Measurements from ENCODE around the gene MLEC. TPM values are rescaled to one million over a fixed set of nuclear protein-coding genes. Genes with fewer than 3 reads are reported as not detected.

MLEC gene
- total and polyA plus RNA-seq, 9 of the 15 experiments (the other 6 are each of a cell fraction or from before 2014, with no cell fraction given): 18.5 to 108 (median 57.8) TPM

DNA sequence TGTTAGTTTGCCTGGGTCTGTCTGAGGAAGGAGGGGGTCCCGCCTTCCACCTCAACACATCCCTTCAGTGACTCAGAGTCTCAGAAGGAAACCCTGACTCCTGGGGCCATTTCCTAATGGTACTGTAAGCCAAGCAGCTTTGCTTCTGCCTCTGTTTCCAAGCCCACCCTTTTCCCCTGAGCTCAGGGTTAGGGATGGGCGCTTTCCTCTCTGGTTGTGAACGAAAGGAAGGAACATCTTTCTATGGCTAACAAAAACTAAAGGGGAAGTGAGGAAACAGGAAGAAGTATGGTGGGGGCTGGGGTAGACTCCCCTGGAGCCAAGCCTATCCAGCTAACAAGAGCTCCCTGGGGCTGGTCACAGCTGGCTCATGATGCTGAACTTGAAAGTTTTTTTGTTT, 11.7 kb downstream of the MLEC start:
- no peak overlapping the region for H3K27ac ChIP-seq (ENCODE audit: extremely low read depth, low read depth, low read length)
- no peak overlapping the region for H3K4me3 ChIP-seq
- no peaks in the 10 kb centered on the region for H3K79me2 ChIP-seq (ENCODE audit: control insufficient read depth, insufficient read depth, low read length)
- POLR2A ChIA-PET: interaction anchor here (0.6 to 3.5 kb wide), 6 partner anchors 9 to 169 kb away, joined by 3 to 24 read pairs (median 4); partner anchors contain the start of gene UNC119B
- H3K4me2 ChIP-seq (ENCODE audit: insufficient read depth, low read length): no peak overlapping the region
- H4K20me1 ChIP-seq (replicated peaks; ENCODE audit: control insufficient read depth, insufficient read depth, low read length): no peaks in the 10 kb centered on the region
- no peaks in the 10 kb centered on the region for H3K9me3 ChIP-seq (replicated peaks; ENCODE audit: control insufficient read depth, insufficient read depth, low read depth, low read length)
- H3K36me3 ChIP-seq (ENCODE audit: control insufficient read depth, insufficient read depth, low read length): peaks cover 99% of the 10 kb centered on the region
- CTCF ChIA-PET (ENCODE audit: low intra/inter-chr PET ratio): interaction anchor here (1.1 kb wide), 1 partner anchor 52 kb away, joined by 4 read pairs; no protein-coding TSS in a partner anchor
- H3K9ac ChIP-seq (ENCODE audit: insufficient read depth in 1 of 2, low read depth in 2 of 2, low read length in 2 of 2): no peak overlapping the region
- 90% methylated on average over 3 of the region's 3 CpGs for WGBS (ENCODE audit: insufficient coverage, low coverage, missing lambda C conversion rate)
- H3K27me3 ChIP-seq (ENCODE audit: control insufficient read depth in 2 of 2, insufficient read depth in 2 of 2, low read length in 2 of 2): no peaks in the 10 kb centered on the region
- H3K4me1 ChIP-seq (replicated peaks in 1 of 2; ENCODE audit: control insufficient read depth in 2 of 2, insufficient read depth in 2 of 2, low read length in 2 of 2): no peaks in the 10 kb centered on the region
- no peak overlapping the region for H2AFZ ChIP-seq (ENCODE audit: low read depth, low read length)
- no peak for DNase-seq (ENCODE audit: extremely low read depth in 1 of 4, low spot score in 3 of 4)
- FAIRE-seq: no peak
- TF ChIP-seq POLR3G (IDR thresholded peaks at IDR 0.05; ENCODE audit: extremely low read depth, insufficient read length, insufficient replicate concordance) (no peak), NFRKB (IDR thresholded peaks at IDR 0.05; ENCODE audit: low read depth) (no peak), CREM (IDR thresholded peaks at IDR 0.05; ENCODE audit: low read depth) (no peak), SPI1 (IDR thresholded peaks at IDR 0.05; ENCODE audit: borderline replicate concordance, low read depth, low read length) (peak; percentile 38; the same call in 1 of the 2 replicates)
- BruUV-seq (replicated peaks): no TSS peak
- intact Hi-C loops (cut with micrococcal nuclease): no loop called here
- H3K9me1 ChIP-seq (ENCODE audit: control insufficient read depth, insufficient read depth, low read length): no peaks in the 10 kb centered on the region
- in situ Hi-C loops (cut with MboI): no loop called here
- ATAC-seq: no peak

- H3K9ac ChIP-seq (ENCODE audit: insufficient read depth in 1 of 2, low read depth in 2 of 2, low read length in 2 of 2): no peak overlapping the region
- H3K27me3 ChIP-seq (ENCODE audit: control insufficient read depth in 2 of 2, insufficient read depth in 2 of 2, low read length in 2 of 2): no peaks in the 10 kb centered on the region
- no peak overlapping the region for H3K4me2 ChIP-seq (ENCODE audit: insufficient read depth, low read length)
- BruUV-seq (replicated peaks): no TSS peak
- H3K9me1 ChIP-seq (ENCODE audit: control insufficient read depth, insufficient read depth, low read length): no peaks in the 10 kb centered on the region
- DNase-seq (ENCODE audit: extremely low read depth in 1 of 4, low spot score in 3 of 4): no peak
- no peak for FAIRE-seq
- TF ChIP-seq, protein P1, sequence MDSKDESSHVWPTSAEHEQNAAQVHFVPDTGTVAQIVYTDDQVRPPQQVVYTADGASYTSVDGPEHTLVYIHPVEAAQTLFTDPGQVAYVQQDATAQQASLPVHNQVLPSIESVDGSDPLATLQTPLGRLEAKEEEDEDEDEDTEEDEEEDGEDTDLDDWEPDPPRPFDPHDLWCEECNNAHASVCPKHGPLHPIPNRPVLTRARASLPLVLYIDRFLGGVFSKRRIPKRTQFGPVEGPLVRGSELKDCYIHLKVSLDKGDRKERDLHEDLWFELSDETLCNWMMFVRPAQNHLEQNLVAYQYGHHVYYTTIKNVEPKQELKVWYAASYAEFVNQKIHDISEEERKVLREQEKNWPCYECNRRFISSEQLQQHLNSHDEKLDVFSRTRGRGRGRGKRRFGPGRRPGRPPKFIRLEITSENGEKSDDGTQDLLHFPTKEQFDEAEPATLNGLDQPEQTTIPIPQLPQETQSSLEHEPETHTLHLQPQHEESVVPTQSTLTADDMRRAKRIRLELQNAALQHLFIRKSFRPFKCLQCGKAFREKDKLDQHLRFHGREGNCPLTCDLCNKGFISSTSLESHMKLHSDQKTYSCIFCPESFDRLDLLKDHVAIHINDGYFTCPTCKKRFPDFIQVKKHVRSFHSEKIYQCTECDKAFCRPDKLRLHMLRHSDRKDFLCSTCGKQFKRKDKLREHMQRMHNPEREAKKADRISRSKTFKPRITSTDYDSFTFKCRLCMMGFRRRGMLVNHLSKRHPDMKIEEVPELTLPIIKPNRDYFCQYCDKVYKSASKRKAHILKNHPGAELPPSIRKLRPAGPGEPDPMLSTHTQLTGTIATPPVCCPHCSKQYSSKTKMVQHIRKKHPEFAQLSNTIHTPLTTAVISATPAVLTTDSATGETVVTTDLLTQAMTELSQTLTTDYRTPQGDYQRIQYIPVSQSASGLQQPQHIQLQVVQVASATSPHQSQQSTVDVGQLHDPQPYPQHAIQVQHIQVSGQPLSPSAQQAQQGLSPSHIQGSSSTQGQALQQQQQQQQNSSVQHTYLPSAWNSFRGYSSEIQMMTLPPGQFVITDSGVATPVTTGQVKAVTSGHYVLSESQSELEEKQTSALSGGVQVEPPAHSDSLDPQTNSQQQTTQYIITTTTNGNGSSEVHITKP (IDR thresholded peaks at IDR 0.05; ENCODE audit: partially characterized antibody): no peak
- TF ChIP-seq JUNB (CRISPR knock-in tag; conservative IDR thresholded peaks at IDR 0.05) (no peak), ZNF408 (CRISPR knock-in tag; IDR thresholded peaks at IDR 0.05; ENCODE audit: low read depth) (no peak), TGIF2 (CRISPR knock-in tag; IDR thresholded peaks at IDR 0.05) (no peak), MYC (IDR thresholded peaks at IDR 0.05; ENCODE audit: low read depth, low read length) (no peak), MYC (CRISPR knock-in tag; IDR thresholded peaks at IDR 0.05; ENCODE audit: borderline replicate concordance, low read depth) (no peak), ZNF57 (CRISPR knock-in tag; IDR thresholded peaks at IDR 0.05) (no peak)
- TF ChIP-seq, protein P2, sequence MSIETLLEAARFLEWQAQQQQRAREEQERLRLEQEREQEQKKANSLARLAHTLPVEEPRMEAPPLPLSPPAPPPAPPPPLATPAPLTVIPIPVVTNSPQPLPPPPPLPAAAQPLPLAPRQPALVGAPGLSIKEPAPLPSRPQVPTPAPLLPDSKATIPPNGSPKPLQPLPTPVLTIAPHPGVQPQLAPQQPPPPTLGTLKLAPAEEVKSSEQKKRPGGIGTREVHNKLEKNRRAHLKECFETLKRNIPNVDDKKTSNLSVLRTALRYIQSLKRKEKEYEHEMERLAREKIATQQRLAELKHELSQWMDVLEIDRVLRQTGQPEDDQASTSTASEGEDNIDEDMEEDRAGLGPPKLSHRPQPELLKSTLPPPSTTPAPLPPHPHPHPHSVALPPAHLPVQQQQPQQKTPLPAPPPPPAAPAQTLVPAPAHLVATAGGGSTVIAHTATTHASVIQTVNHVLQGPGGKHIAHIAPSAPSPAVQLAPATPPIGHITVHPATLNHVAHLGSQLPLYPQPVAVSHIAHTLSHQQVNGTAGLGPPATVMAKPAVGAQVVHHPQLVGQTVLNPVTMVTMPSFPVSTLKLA (conservative IDR thresholded peaks at IDR 0.05): no peak
- H4K20me1 ChIP-seq (replicated peaks; ENCODE audit: control insufficient read depth, insufficient read depth, low read length): no peaks in the 10 kb centered on the region
- peaks cover 94% of the 10 kb centered on the region for H3K36me3 ChIP-seq (ENCODE audit: control insufficient read depth, insufficient read depth, low read length)
- no peaks in the 10 kb centered on the region for H3K9me3 ChIP-seq (replicated peaks; ENCODE audit: control insufficient read depth, insufficient read depth, low read depth, low read length)
- intact Hi-C loops (cut with micrococcal nuclease): no loop called here
- CTCF ChIA-PET (ENCODE audit: low intra/inter-chr PET ratio): interaction anchor here (1.1 kb wide), 1 partner anchor 53 kb away, joined by 4 read pairs; no protein-coding TSS in a partner anchor
- POLR2A ChIA-PET: interaction anchor here (0.6 to 3.5 kb wide), 3 partner anchors 9 to 505 kb away, joined by 3 to 24 read pairs (median 5); partner anchors contain the start of gene UNC119B
- no peaks in the 10 kb centered on the region for H3K79me2 ChIP-seq (ENCODE audit: control insufficient read depth, insufficient read depth, low read length)
- WGBS (ENCODE audit: insufficient coverage, low coverage, missing lambda C conversion rate): 94% methylated on average over 7 of the region's 7 CpGs
- no peak overlapping the region for H3K4me3 ChIP-seq
- H3K27ac ChIP-seq (ENCODE audit: extremely low read depth, low read depth, low read length): no peak overlapping the region
- in situ Hi-C loops (cut with MboI): no loop called here
- H3K4me1 ChIP-seq (replicated peaks in 1 of 2; ENCODE audit: control insufficient read depth in 2 of 2, insufficient read depth in 2 of 2, low read length in 2 of 2): no peaks in the 10 kb centered on the region
- ATAC-seq: no peak
- H2AFZ ChIP-seq (ENCODE audit: low read depth, low read length): no peak overlapping the region
Measured at GRCh38 chr12:120699553-120699952, 12.6 kb downstream of the MLEC start.
